ENCODE data around the gene RASAL3. TPM values are rescaled to one million over a fixed set of nuclear protein-coding genes. Genes with fewer than 3 reads are reported as not detected.
A peak's percentile ranks its signal among the peaks of the same experiment; 100 is the strongest.

Gene RASAL3
- total and polyA plus RNA-seq, 2 of the 8 experiments (the other 6 are each of a cell fraction or from before 2014, with no cell fraction given), result 0.19 to 0.63 TPM

DNA sequence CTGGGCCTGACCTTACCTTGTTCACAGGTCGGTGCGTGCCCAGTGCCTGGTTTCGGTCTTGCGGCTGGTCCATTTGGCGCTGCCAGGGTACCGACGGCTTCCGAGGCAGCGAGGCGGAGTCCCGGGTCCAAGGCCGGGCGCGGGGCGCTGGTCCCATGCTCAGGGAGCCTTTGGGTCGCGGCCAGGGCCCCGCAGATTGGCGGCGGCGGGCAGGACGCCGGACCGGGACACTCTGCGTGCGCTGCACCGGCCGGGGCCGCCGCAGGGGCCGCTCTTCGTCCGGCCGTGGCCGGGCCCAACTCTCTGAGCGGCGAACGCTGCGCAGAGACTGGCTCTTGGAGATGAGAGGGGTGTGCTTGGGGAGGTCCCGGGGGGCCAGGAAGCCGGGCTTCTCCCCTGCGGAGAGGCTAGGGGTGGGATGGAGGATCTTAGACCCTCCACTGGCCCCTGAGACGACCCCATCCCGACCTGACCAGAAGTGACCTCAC lies 11.2 kb downstream of the RASAL3 start (continued):
- TF ChIP-seq EZH2 (IDR thresholded peaks at IDR 0.05; ENCODE audit: low read depth, low read length, severe bottlenecking), result peak; percentile 28
- no peak for TF ChIP-seq ATF3 (IDR thresholded peaks at IDR 0.05; ENCODE audit: insufficient read depth, low read depth, low read length)
- TF ChIP-seq ASH2L (IDR thresholded peaks at IDR 0.05; ENCODE audit: low read length), result peak; percentile 44

All from H1 (cell line).